ENCODE measurements around the gene MBP.
"Not testable (repeated sequence)": the region's sequence is repeated elsewhere in the genome, so short reads cannot be mapped to it uniquely, and the experiment has no call there.

Gene MBP

GRCh38 chr18:77043541-77044280 lies 88.9 kb downstream of the MBP start:
- no peak for DNase-seq

- DNase-seq, result no peak
Observed at GRCh38 chr18:77042583-77042982, 90.0 kb downstream of the MBP start.

- DNase-seq, result no peak
Observed at GRCh38 chr18:77039196-77040130, 93.1 kb downstream of the MBP start.

GRCh38 chr18:77038182-77038858 lies 94.3 kb downstream of the MBP start:
- DNase-seq, result no peak

GRCh38 chr18:77037567-77037966 lies 95.0 kb downstream of the MBP start:
- no peak for DNase-seq

GRCh38 chr18:77035380-77036187 lies 97.0 kb downstream of the MBP start:
- no peak for DNase-seq

- DNase-seq, result no peak
Observed at GRCh38 chr18:77033575-77033974, 99.0 kb downstream of the MBP start.

GRCh38 chr18:77032181-77032701 lies 100.3 kb downstream of the MBP start:
- DNase-seq, result no peak

- no peak for DNase-seq
Observed at GRCh38 chr18:77031662-77032061, 100.9 kb downstream of the MBP start.

GRCh38 chr18:77030201-77030600 lies 102.4 kb downstream of the MBP start:
- no peak for DNase-seq

GRCh38 chr18:77025831-77026363 lies 106.7 kb downstream of the MBP start:
- DNase-seq, result no peak

GRCh38 chr18:77025123-77025522 lies 107.5 kb downstream of the MBP start:
- no peak for DNase-seq

GRCh38 chr18:77024476-77024875 lies 108.1 kb downstream of the MBP start:
- no peak for DNase-seq

GRCh38 chr18:77023102-77023782 lies 109.3 kb downstream of the MBP start:
- no peak for DNase-seq

GRCh38 chr18:77022556-77022955 lies 110.0 kb downstream of the MBP start:
- no peak for DNase-seq

GRCh38 chr18:77022116-77022515 lies 110.5 kb downstream of the MBP start:
- DNase-seq, result no peak

- DNase-seq, result not testable (repeated sequence)
Observed at GRCh38 chr18:77021478-77021877, 111.1 kb downstream of the MBP start.

- DNase-seq, result no peak
Observed at GRCh38 chr18:77021075-77021474, 111.5 kb downstream of the MBP start.

- no peak for DNase-seq
Observed at GRCh38 chr18:77020561-77020960, 112.0 kb downstream of the MBP start.

GRCh38 chr18:77019641-77020040 lies 112.9 kb downstream of the MBP start:
- DNase-seq, result no peak

GRCh38 chr18:77018650-77019049 lies 113.9 kb downstream of the MBP start:
- DNase-seq, result not testable (repeated sequence)

Measured in kidney glomerular epithelial cell (primary cell).